ENCODE results near the gene RSPH3. TPM values are rescaled to one million over a fixed set of nuclear protein-coding genes. Genes with fewer than 3 reads are reported as not detected.
"Not testable (repeated sequence)": the region's sequence is repeated elsewhere in the genome, so short reads cannot be mapped to it uniquely, and the experiment has no call there.

RSPH3 gene
- total and polyA plus RNA-seq, 7 donors, result 6.0 to 13.6 (median 8.1) TPM

- 0 to 1% methylated on average over 24 of the region's 24 CpGs for WGBS, 2 donors
- no peaks in the 10 kb centered on the region for H3K27me3 ChIP-seq
- H3K36me3 ChIP-seq, result no peaks in the 10 kb centered on the region
- H3K4me1 ChIP-seq, result peaks cover 0 to 16% (median 8%) of the 10 kb centered on the region in 4 donors
- DNase-seq, result no peak
- intact Hi-C loops (cut with DNase I), result no loop called here
- peak overlapping the region; percentile 55 to 77 (median 66) for H3K4me3 ChIP-seq
- TF ChIP-seq POLR2A (IDR thresholded peaks at IDR 0.05) (no peak), CTCF (IDR thresholded peaks at IDR 0.05) (no peak), EP300 (IDR thresholded peaks at IDR 0.05) (no peak), POLR2AphosphoS5 (IDR thresholded peaks at IDR 0.05) (no peak)
- no peaks in the 10 kb centered on the region for H3K9me3 ChIP-seq
- H3K27ac ChIP-seq, result peak overlapping the region; percentile 78 to 87 (median 82)
Observed at GRCh38 chr6:158999154-158999665, 792 bp downstream of the RSPH3 start.

DNA sequence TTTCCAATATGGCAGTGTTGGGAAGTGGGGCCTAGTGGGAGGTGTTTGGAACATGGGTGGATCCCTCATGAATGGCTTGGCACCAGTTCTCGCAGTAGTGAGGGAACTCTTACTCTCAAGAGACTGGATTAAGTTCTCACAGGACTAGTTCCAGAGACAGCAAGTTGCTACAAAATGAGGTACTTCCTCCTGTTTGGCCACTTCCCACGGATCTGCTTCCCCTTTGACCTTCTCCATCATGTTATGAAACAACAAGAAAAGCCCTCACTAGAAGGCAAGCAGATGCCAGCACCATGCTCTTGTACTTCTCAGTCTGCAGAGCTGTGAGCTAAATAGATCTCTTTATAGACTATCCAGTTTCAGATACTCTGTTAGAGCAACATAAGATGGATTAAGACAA lies 3.1 kb downstream of the RSPH3 start:
- 82 to 86% methylated on average over 2 of the region's 2 CpGs for WGBS, 2 donors
- intact Hi-C loops (cut with DNase I), result no loop called here

DNA sequence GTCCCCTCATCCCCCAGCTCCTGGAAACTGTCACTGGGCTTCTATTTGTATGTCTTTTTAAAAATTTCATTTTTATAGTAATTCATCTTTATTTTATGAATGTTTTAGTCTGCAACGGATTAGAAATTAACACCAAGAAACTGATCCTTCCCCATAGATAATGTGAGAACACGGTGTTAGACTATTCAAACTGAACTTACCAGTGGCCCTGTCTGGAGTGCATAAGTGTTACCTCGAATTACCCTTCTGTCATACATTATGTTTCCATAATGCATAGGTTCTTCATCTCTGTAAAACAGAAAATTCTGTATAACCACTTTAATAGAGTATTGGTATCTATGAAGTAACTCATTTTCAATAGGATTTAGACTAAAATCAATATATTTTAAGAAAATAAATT lies 6.4 kb downstream of the RSPH3 start:
- no peak for TF ChIP-seq POLR2A (IDR thresholded peaks at IDR 0.05)
- no peak for TF ChIP-seq CTCF (IDR thresholded peaks at IDR 0.05)
- TF ChIP-seq POLR2AphosphoS5 (IDR thresholded peaks at IDR 0.05), result no peak
- no peak for TF ChIP-seq EP300 (IDR thresholded peaks at IDR 0.05)
- no peak overlapping the region for H3K4me3 ChIP-seq
- intact Hi-C loops (cut with DNase I), result no loop called here
- no peaks in the 10 kb centered on the region for H3K27me3 ChIP-seq
- no peaks in the 10 kb centered on the region for H3K4me1 ChIP-seq
- DNase-seq, result no peak
- WGBS, 2 donors, result 94 to 97% methylated on average over 3 of the region's 3 CpGs
- peaks cover 0 to 3% (median 0%) of the 10 kb centered on the region in 4 donors for H3K9me3 ChIP-seq
- H3K27ac ChIP-seq, result no peak overlapping the region
- H3K36me3 ChIP-seq, result peaks cover 0 to 6% (median 0%) of the 10 kb centered on the region in 4 donors

More for the DNA sequence above, 3.1 kb downstream of the RSPH3 start:
- H3K9me3 ChIP-seq, result no peaks in the 10 kb centered on the region
- H3K27me3 ChIP-seq, result no peaks in the 10 kb centered on the region
- no peak for TF ChIP-seq POLR2A (IDR thresholded peaks at IDR 0.05)
- TF ChIP-seq CTCF (IDR thresholded peaks at IDR 0.05), result no peak
- TF ChIP-seq EP300 (IDR thresholded peaks at IDR 0.05), result no peak
- TF ChIP-seq POLR2AphosphoS5 (IDR thresholded peaks at IDR 0.05), result no peak
- H3K36me3 ChIP-seq, result peaks cover 0 to 6% (median 0%) of the 10 kb centered on the region in 4 donors
- H3K4me3 ChIP-seq, result no peak overlapping the region
- H3K27ac ChIP-seq, result no peak overlapping the region
- peaks cover 0 to 16% (median 8%) of the 10 kb centered on the region in 4 donors for H3K4me1 ChIP-seq
- DNase-seq, result no peak

DNA sequence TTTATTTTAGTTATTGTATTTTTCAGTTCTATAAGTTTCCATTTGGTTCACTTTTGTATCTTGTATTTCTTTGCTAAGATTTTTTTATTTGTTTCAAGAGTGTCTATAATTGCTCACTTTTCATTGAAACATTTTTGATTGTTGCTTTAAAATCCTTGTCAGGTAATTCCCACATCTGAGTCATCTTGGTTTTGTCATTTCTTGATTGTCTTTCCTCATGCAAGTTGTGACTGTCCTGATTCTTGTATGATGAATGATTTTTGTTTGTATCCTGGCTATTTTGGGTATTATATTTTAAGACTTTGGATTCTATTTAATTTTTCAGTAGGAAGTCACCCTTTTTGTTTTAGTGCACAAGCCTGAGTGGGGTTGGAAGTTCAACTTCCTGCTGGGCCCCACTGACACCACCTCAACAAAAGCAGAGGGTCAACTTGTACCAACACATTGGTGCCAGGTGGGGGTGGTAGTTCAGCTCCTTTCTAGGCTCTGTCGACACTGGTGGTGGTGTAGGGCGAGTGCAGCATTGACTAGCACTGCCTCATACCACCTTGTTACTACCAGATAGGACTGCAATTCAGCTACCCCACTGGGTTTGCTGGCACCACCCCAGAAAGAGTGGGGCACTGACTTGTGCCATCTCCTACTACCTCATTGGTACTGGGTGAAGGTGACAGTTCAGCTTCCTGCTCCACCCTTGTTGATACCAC lies 8.8 kb downstream of the RSPH3 start:
- no peak overlapping the region for H3K4me3 ChIP-seq
- no peaks in the 10 kb centered on the region for H3K27me3 ChIP-seq
- 89 to 93% methylated on average over 2 of the region's 2 CpGs for WGBS, 2 donors
- peaks cover 0 to 3% (median 0%) of the 10 kb centered on the region in 4 donors for H3K9me3 ChIP-seq
- no peak for DNase-seq
- peaks cover 0 to 6% (median 0%) of the 10 kb centered on the region in 4 donors for H3K36me3 ChIP-seq
- TF ChIP-seq EP300 (IDR thresholded peaks at IDR 0.05) (no peak), CTCF (IDR thresholded peaks at IDR 0.05) (no peak), POLR2AphosphoS5 (IDR thresholded peaks at IDR 0.05) (no peak), POLR2A (IDR thresholded peaks at IDR 0.05) (no peak)
- intact Hi-C loops (cut with DNase I), result no loop called here
- no peaks in the 10 kb centered on the region for H3K4me1 ChIP-seq
- H3K27ac ChIP-seq, result no peak overlapping the region

DNA sequence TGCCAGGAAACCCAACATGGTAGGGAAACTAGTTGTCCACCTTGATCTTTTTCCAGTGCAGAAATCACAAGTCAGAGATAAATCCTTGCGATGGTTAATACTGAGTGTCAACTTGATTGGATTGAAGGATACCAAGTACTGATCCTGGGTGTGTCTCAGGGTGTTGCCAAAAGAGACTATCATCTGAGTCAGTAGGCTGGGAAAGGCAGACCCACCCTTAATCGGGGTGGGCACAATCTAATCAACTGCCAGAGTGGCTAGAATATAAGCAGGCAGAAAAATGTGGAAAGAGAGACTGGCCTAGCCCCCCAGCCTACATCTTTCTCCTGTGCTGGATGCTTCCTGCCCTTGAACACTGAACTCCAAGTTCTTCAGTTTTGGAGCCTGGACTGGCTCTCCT lies 10.3 kb downstream of the RSPH3 start:
- H3K36me3 ChIP-seq; H3K4me1 ChIP-seq; H3K27me3 ChIP-seq; intact Hi-C loops (cut with DNase I); H3K4me3 ChIP-seq; H3K27ac ChIP-seq; DNase-seq; H3K9me3 ChIP-seq: not testable (repeated sequence)
- 98% methylated on average over 2 of the region's 2 CpGs for WGBS, 2 donors
